ENCODE results near the gene MRPL43.
A peak's percentile ranks its signal among the peaks of the same experiment; 100 is the strongest.

Gene MRPL43

GRCh38 chr10:101031796-101032636 is 44.7 kb upstream of the MRPL43 start:
- no peaks in the 10 kb centered on the region for H3F3A ChIP-seq (ENCODE audit: insufficient read depth)
- no peaks in the 10 kb centered on the region for H4K20me1 ChIP-seq (ENCODE audit: low read depth, low read length)
- no peaks in the 10 kb centered on the region for H3K9me2 ChIP-seq (replicated peaks; ENCODE audit: insufficient read depth, low read length)
- no peaks in the 10 kb centered on the region for H3K79me2 ChIP-seq (ENCODE audit: insufficient read depth, low read length)
- peak overlapping the region; percentile 80 for H3K4me2 ChIP-seq (ENCODE audit: low read depth, low read length, poor library complexity, severe bottlenecking)
- H3K9me3 ChIP-seq (ENCODE audit: insufficient read depth, low read length) = no peaks in the 10 kb centered on the region
- no peak overlapping the region for H3K27ac ChIP-seq (ENCODE audit: low read depth, low read length)
- TF ChIP-seq EZH2phosphoT487 (conservative IDR thresholded peaks at IDR 0.05; ENCODE audit: low read length) (no peak), CTCF (IDR thresholded peaks at IDR 0.05; ENCODE audit: insufficient read depth, low read length, poor library complexity, severe bottlenecking) (no peak)
- peak overlapping the region; percentile 52 for H3K9ac ChIP-seq (ENCODE audit: low read length)
- H3K27me3 ChIP-seq (ENCODE audit: low read length) = no peaks in the 10 kb centered on the region
- H2AFZ ChIP-seq (ENCODE audit: low read depth, low read length, severe bottlenecking) = peak overlapping the region; percentile 90
- peak overlapping the region; percentile 67 for H3K4me3 ChIP-seq (ENCODE audit: insufficient read depth, low read length, poor library complexity, severe bottlenecking)
- H3K36me3 ChIP-seq (ENCODE audit: low read length) = no peaks in the 10 kb centered on the region

GRCh38 chr10:101031128-101031795 is 44.0 kb upstream of the MRPL43 start, which contains the start of the genes PDZD7 and SFXN3:
TSS of gene PDZD7 (minus strand) at chr10:101031129. CDS start at chr10:101030219, 910 bp downstream.
TSS of gene SFXN3 (plus strand) at chr10:101031234. CDS start at chr10:101034695, 3,461 bp downstream.
- H4K20me1 ChIP-seq (ENCODE audit: low read depth, low read length) = no peaks in the 10 kb centered on the region
- H3K27ac ChIP-seq (ENCODE audit: low read depth, low read length) = no peak within 1 kb of the TSS
- peak within 1 kb of the TSS; percentile 52 for H3K9ac ChIP-seq (ENCODE audit: low read length)
- peak within 1 kb of the TSS; percentile 80 for H3K4me2 ChIP-seq (ENCODE audit: low read depth, low read length, poor library complexity, severe bottlenecking)
- H3K9me3 ChIP-seq (ENCODE audit: insufficient read depth, low read length) = no peaks in the 10 kb centered on the region
- no peaks in the 10 kb centered on the region for H3K36me3 ChIP-seq (ENCODE audit: low read length)
- no peaks in the 10 kb centered on the region for H3K9me2 ChIP-seq (replicated peaks; ENCODE audit: insufficient read depth, low read length)
- peak within 1 kb of the TSS; percentile 90 for H2AFZ ChIP-seq (ENCODE audit: low read depth, low read length, severe bottlenecking)
- H3F3A ChIP-seq (ENCODE audit: insufficient read depth) = no peaks in the 10 kb centered on the region
- no peaks in the 10 kb centered on the region for H3K27me3 ChIP-seq (ENCODE audit: low read length)
- peak within 1 kb of the TSS; percentile 67 for H3K4me3 ChIP-seq (ENCODE audit: insufficient read depth, low read length, poor library complexity, severe bottlenecking)
- TF ChIP-seq EZH2phosphoT487 (conservative IDR thresholded peaks at IDR 0.05; ENCODE audit: low read length) (no peak), CTCF (IDR thresholded peaks at IDR 0.05; ENCODE audit: insufficient read depth, low read length, poor library complexity, severe bottlenecking) (no peak)
- H3K79me2 ChIP-seq (ENCODE audit: insufficient read depth, low read length) = no peaks in the 10 kb centered on the region

GRCh38 chr10:101030496-101031127 is 43.3 kb upstream of the MRPL43 start:
- no peak for TF ChIP-seq CTCF (IDR thresholded peaks at IDR 0.05; ENCODE audit: insufficient read depth, low read length, poor library complexity, severe bottlenecking)
- TF ChIP-seq EZH2phosphoT487 (conservative IDR thresholded peaks at IDR 0.05; ENCODE audit: low read length) = no peak
- Histone ChIP-seq H3K4me3 (ENCODE audit: insufficient read depth, low read length, poor library complexity, severe bottlenecking) (peak overlapping the region; percentile 41), H2AFZ (ENCODE audit: low read depth, low read length, severe bottlenecking) (peak overlapping the region; percentile 64)

More at GRCh38 chr10:101030496-101031127, 43.3 kb upstream of the MRPL43 start:
- no peaks in the 10 kb centered on the region for H3K27me3 ChIP-seq (ENCODE audit: low read length)
- no peak overlapping the region for H3K27ac ChIP-seq (ENCODE audit: low read depth, low read length)
- peak overlapping the region; percentile 80 for H3K4me2 ChIP-seq (ENCODE audit: low read depth, low read length, poor library complexity, severe bottlenecking)
- H3K36me3 ChIP-seq (ENCODE audit: low read length) = no peaks in the 10 kb centered on the region
- H3F3A ChIP-seq (ENCODE audit: insufficient read depth) = no peaks in the 10 kb centered on the region
- H3K9ac ChIP-seq (ENCODE audit: low read length) = peak overlapping the region; percentile 52; the same call in 1 of the 2 replicates
- no peaks in the 10 kb centered on the region for H3K79me2 ChIP-seq (ENCODE audit: insufficient read depth, low read length)
- H4K20me1 ChIP-seq (ENCODE audit: low read depth, low read length) = no peaks in the 10 kb centered on the region
- H3K9me3 ChIP-seq (ENCODE audit: insufficient read depth, low read length) = no peaks in the 10 kb centered on the region
- H3K9me2 ChIP-seq (replicated peaks; ENCODE audit: insufficient read depth, low read length) = no peaks in the 10 kb centered on the region
